RPMI8226 (cell line): Measurements from ENCODE around the gene MLLT3.

Source experiments
- DNase-seq: peaks from one replicate; pipeline ENCODE4 v3.0.0-alpha.2; 2015

The MLLT3 gene

GRCh38 chr9:20373263-20373662 lies 249.0 kb downstream of the MLLT3 start:
- peak; percentile 72 for DNase-seq

- DNase-seq = no peak
Measured at GRCh38 chr9:20369391-20369790, 252.9 kb downstream of the MLLT3 start.

- no peak for DNase-seq
Measured at GRCh38 chr9:20367855-20368254, 254.4 kb downstream of the MLLT3 start.

GRCh38 chr9:20364959-20365358 lies 257.3 kb downstream of the MLLT3 start:
- DNase-seq = no peak

- no peak for DNase-seq
Measured at GRCh38 chr9:20363233-20363632, 259.1 kb downstream of the MLLT3 start.

- no peak for DNase-seq
Measured at GRCh38 chr9:20361656-20362570, 260.4 kb downstream of the MLLT3 start.

GRCh38 chr9:20361229-20361628 lies 261.1 kb downstream of the MLLT3 start:
- DNase-seq = no peak

- no peak for DNase-seq
Measured at GRCh38 chr9:20358207-20358606, 264.1 kb downstream of the MLLT3 start.

GRCh38 chr9:20357037-20357432 lies 265.3 kb downstream of the MLLT3 start:
- DNase-seq = no peak

GRCh38 chr9:20356403-20357036 lies 265.8 kb downstream of the MLLT3 start:
- peak; percentile 46 for DNase-seq

- no peak for DNase-seq
Measured at GRCh38 chr9:20355022-20355421, 267.3 kb downstream of the MLLT3 start.

GRCh38 chr9:20353931-20354652 lies 268.2 kb downstream of the MLLT3 start:
- no peak for DNase-seq

- DNase-seq = no peak
Measured at GRCh38 chr9:20353524-20353923, 268.8 kb downstream of the MLLT3 start.

- no peak for DNase-seq
Measured at GRCh38 chr9:20352591-20352990, 269.7 kb downstream of the MLLT3 start.

GRCh38 chr9:20351715-20352114 lies 270.6 kb downstream of the MLLT3 start:
- no peak for DNase-seq

- no peak for DNase-seq
Measured at GRCh38 chr9:20349568-20349967, 272.7 kb downstream of the MLLT3 start.

- DNase-seq = no peak
Measured at GRCh38 chr9:20343325-20343724, 279.0 kb downstream of the MLLT3 start.

GRCh38 chr9:20340511-20340861 lies 281.8 kb downstream of the MLLT3 start:
- DNase-seq = no peak

GRCh38 chr9:20335668-20336332 lies 286.5 kb downstream of the MLLT3 start:
- DNase-seq = no peak

- DNase-seq = no peak
Measured at GRCh38 chr9:20333991-20334390, 288.3 kb downstream of the MLLT3 start.

- DNase-seq = no peak
Measured at GRCh38 chr9:20331095-20331685, 291.1 kb downstream of the MLLT3 start.

GRCh38 chr9:20330688-20331087 lies 291.6 kb downstream of the MLLT3 start:
- no peak for DNase-seq

GRCh38 chr9:20326516-20326915 lies 295.8 kb downstream of the MLLT3 start:
- no peak for DNase-seq
